EH (cell line): Measurements from ENCODE around the gene SLC38A2.

Experiments
- DNase-seq: peaks from one replicate; pipeline ENCODE4 v3.0.0-alpha.2; 2015; ENCODE audit warnings: low read depth

The SLC38A2 gene

GRCh38 chr12:46391630-46392029, 19.1 kb upstream of the SLC38A2 start:
- DNase-seq: peak; percentile 29

DNA sequence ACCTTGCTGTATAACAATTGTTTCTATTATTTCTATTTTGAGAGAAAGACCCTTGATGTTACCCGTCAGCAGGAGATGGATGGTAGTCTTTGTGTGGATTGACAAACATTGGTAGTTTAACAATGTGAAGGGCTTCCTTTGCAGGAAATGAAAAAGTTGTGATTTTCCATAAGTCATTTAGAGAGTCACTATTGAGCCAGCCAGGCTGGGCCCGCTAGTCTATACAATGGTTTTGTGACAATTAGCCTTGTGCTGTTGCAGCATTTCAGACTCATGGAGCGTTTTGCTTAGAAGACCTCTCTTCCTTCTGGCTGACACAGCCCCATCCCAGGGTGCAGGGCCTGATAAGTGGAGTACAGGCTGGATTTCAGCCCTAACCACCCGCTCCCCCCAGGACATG, 18.3 kb upstream of the SLC38A2 start:
- no peak for DNase-seq

DNA sequence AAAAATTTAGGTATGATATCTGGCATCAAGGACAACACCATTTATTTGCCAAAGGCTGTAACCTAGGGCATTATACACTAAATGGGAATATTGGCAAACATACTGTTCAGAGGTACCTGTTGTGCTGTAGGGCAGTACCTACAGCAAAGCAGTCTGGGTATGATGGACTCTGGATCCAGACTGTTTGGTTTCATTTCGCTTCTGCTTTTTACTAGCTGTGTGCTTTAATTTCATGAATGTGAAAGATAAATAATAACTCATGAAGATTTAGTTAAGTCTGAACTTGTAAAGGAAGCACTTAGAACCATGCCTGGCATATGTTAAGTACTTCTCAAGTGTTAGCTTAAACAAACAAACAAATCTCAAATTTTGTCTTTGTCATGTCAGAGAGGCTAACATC, 17.7 kb upstream of the SLC38A2 start:
- DNase-seq: no peak

DNA sequence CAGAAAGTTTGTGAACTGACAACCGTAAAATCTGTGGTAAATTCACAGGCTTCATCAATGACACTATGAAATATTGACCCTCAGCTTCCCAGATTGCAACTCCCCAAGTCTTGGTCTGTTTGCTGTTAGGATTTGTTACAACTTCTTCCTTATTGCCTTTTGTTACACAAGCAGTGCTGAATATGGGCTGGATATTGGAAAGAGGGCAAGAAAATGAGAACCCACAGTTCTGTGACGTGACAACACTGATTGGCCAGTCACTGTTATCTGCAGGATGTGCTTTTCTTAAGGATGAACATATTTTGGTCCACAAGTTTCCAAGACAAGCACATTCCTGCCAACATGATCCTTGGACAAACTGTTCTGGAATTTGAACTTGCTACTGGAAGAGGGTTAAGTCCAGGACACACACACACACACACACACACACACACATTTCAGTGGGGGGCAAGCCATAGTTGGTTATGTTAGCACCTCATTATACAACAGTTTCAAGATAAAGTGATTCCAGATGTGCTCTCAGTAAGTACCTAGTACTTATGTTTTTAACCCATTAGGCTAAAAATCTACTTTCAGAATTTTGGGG, 16.6 kb upstream of the SLC38A2 start:
- DNase-seq: peak; percentile 98

- peak; percentile 72 for DNase-seq
Observed at GRCh38 chr12:46388427-46389021, 16.0 kb upstream of the SLC38A2 start.

DNA sequence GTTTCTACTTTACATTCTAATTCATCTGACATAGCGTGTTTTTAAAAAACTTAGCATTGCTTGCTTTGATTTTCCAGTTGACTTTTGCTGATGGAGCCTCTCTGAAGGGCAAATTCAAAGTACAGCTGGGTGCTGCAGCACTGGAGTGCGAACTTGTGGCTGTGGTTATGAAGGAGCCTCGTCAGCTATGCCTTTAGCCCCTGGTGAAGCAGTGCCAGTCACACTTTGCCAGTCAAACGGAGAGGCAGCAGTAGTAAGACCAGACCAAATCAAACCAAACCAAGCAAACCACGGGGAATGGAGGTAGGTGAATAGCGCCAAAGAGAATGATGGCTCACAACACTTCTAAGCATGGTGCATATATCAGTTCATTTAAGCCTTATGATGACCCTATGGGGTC, 15.1 kb upstream of the SLC38A2 start:
- DNase-seq: no peak

GRCh38 chr12:46386877-46387629, 14.5 kb upstream of the SLC38A2 start:
- peak; percentile 73 for DNase-seq

GRCh38 chr12:46386360-46386867, 13.8 kb upstream of the SLC38A2 start:
- DNase-seq: peak; percentile 98

- no peak for DNase-seq
Observed at GRCh38 chr12:46385438-46385837, 12.9 kb upstream of the SLC38A2 start.

DNA sequence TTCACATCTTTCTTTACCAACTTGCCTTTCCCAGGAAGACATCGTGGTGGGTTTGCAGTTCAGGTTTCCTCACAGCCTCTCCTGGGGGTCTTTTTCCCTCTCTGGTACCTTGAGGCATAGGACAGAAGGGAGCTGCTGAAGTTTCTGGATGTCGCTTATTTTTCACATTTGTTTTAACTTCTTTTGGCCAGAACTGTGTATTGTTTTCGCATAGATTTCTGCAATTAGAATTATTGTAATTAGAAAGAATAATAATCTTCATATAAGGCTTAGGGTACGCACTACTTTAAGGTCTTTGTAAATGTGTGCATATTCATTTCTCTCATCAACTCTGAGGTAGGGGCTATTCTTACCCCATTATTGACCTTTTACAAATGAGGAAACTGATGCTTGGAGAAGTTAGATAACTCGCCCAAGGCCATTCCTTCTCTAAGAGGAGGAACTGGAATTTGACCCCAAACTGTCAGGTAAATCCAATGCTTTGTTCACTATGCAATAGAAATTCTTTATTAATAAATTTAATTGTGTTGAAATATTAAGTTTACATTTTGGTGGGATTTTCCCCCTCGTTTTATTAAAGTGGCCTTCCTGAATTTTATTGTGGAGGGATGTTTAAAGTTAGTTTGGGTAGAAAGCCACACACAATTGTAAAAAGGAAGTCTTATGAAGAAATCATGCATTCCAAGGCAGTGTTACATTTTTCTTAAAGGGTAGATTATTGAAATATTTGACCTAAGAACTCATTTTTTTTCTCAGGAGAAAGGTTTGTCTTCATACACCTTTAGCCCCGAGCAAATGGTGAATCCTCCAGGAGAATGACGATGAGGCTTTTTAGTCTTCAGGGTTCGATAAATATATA, 12.1 kb upstream of the SLC38A2 start:
- DNase-seq: peak; percentile 59

DNA sequence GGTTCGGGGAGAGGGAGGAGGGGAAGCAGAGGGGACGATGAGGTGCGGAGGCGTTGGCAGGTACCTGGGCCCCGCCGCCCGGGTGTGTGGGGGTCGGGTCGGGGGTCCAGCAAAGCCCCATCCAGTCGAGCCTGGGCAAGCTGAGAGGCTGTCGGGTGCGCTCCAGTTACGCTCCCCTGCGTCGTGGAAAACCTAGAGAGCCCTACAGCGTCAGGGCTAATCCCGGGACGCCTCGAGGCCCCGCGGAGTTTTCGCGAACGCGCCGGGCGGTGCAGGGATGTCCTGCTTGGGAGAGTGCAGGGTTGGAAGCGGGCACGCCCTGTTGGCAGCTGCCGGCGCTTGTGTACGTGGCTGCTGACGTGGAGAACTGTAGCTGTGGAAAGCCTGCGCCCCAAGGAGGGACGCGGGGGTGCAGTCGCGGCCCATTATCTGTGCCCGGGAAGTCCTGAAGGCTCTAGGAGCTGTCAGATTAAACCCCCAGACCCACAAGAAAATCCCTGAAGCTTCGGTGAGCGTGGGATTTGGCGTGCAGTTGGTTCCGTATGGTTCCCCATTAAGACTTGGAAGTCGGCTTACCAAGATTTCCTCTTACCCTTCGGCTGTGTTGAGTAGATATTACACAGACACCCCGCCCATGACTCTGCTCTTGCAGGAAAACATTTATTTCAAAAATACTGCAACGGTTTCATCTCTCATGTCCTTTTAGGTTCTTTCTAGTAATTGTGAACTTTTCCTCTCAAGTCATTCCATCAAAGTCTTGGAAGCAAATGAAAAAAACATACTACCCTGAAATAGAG, 11.3 kb upstream of the SLC38A2 start:
- peak; percentile 95 for DNase-seq

- DNase-seq: peak; percentile 98
Observed at GRCh38 chr12:46382964-46383653, 10.5 kb upstream of the SLC38A2 start.

DNA sequence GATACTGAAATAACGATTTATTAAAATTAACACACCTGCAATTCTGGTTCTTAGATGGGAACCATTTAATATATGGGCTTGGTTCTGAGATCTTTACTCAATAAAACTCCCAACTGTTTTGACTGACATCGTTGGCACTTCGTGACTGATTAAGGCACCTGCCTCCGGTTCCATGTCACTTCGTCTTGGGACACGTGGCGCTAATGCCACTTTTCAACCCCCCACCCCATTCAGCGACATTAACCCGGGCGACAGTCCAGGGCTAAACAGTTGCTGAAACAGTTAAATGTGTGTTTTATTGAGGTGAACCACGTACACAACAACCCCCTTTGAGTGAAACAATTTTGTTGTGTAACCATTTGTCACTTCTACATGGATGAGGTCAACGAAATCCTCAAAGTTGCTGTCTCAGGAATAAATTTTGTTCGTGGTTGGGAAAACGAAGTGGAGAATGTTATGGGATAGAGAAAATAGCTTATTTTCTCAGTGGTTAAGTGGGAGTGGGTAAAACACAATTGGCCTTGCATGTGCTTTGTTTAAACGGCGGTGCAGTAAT, 9.9 kb upstream of the SLC38A2 start:
- DNase-seq: no peak

DNA sequence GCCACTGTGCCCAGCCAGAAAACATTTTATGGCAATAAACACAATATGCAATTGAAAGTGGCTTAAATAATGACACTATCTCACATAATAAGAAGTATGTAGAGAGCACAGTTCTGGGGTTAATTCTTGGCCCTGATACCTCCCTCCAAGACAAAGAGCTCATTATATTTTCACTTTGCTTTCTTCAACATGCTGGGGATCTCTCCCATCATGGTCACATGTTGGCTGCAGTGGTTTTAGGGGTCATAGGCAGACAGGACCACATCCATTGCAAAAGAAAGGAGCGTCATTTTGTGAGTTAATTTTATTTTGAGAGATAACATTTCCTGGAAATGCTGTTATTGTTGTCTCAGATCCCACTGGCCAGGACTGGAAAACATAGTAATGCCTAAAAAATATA, 8.3 kb upstream of the SLC38A2 start:
- no peak for DNase-seq

- DNase-seq: no peak
Observed at GRCh38 chr12:46380022-46380796, 7.6 kb upstream of the SLC38A2 start.

- no peak for DNase-seq
Observed at GRCh38 chr12:46379352-46379751, 6.8 kb upstream of the SLC38A2 start.

GRCh38 chr12:46378530-46378929, 6.0 kb upstream of the SLC38A2 start:
- DNase-seq: no peak

- DNase-seq: peak; percentile 52
Observed at GRCh38 chr12:46377678-46378077, 5.1 kb upstream of the SLC38A2 start.

DNA sequence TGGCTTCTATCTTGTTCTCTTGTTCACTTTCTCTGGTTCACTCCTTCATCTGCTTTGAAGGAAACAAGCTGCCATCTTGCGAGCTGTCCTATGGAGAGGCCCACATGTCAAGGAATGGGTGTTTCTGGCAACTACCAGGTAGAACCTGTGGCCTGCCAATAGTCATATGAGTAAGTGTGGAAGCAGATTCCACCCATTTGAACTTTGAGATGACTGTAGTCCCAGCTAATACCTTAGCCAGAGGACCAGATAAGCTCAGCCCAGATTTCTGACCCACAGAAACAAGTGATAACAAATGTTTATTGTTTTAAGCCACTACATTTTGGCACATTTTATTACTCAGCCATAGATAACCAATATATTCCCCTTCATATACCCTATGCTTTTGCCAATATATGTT, 4.0 kb upstream of the SLC38A2 start:
- no peak for DNase-seq

GRCh38 chr12:46374711-46375110, 2.1 kb upstream of the SLC38A2 start:
- DNase-seq: no peak
